ENCODE results near the gene NDST3.

- TF ChIP-seq POLR2A (IDR thresholded peaks at IDR 0.05) = no peak
- no peak for TF ChIP-seq POLR2AphosphoS5 (IDR thresholded peaks at IDR 0.05)
These were observed 86.0 kb downstream of the NDST3 start for GRCh38 chr4:118120120-118120760.

Measured in breast epithelium (tissue), 3 donors.